ENCODE measurements around the gene MTRF1L. TPM values are rescaled to one million over a fixed set of nuclear protein-coding genes. Genes with fewer than 3 reads are reported as not detected.
"Not testable (repeated sequence)": the region's sequence is repeated elsewhere in the genome, so short reads cannot be mapped to it uniquely, and the experiment has no call there.

The MTRF1L gene
- polyA plus RNA-seq, 1 donor: 15.7 TPM

DNA sequence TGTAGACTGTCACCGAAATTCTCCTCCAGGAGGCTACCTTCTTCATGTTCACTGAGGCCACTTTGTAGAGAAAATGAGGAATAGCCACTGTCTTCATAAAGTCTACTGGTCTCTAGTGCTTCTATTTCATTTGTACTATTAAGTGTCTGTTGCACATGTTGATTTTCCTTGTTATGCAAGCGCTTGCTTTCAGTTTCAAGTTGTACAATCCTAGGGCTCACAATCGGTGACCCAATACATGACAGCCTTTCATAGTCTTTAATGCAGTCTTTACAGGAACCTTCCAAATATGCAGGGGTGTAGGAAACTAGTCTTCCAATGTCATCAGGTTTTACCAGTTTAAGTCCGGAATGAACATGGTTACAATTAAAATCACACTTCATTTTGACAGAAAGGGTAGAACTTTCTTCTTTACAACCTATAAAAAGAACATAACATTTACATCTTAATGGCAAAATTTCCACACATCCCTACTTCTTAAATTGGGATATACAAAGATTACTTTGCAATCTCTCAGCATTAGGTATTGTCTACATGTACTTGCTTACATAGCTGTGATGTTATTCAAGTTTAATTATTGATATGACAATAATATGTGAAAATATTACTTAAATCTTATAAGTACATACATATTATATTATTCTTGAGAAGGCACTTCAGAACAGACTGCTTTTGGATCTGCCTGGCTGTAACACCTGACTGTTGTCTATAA is 27.1 kb downstream of the MTRF1L start:
- 100% methylated on average over 2 of the region's 4 CpGs for WGBS (ENCODE audit: insufficient coverage, low lambda C conversion rate)
- H3K36me3 ChIP-seq (ENCODE audit: control insufficient read depth, insufficient read depth, low read length): peaks cover 23% of the 10 kb centered on the region
- no peak overlapping the region for H3K4me3 ChIP-seq (ENCODE audit: low read length)
- no peaks in the 10 kb centered on the region for H3K27me3 ChIP-seq (ENCODE audit: control insufficient read depth, insufficient read depth, low read length)
- H3K9me3 ChIP-seq (ENCODE audit: control insufficient read depth, low read depth, low read length): no peaks in the 10 kb centered on the region
- H3K4me1 ChIP-seq (ENCODE audit: control insufficient read depth, insufficient read depth, low read length): no peaks in the 10 kb centered on the region
- DNase-seq: peak in 1 of 2 donors; percentile 33
- no peak overlapping the region for H3K27ac ChIP-seq (ENCODE audit: low read length)

DNA sequence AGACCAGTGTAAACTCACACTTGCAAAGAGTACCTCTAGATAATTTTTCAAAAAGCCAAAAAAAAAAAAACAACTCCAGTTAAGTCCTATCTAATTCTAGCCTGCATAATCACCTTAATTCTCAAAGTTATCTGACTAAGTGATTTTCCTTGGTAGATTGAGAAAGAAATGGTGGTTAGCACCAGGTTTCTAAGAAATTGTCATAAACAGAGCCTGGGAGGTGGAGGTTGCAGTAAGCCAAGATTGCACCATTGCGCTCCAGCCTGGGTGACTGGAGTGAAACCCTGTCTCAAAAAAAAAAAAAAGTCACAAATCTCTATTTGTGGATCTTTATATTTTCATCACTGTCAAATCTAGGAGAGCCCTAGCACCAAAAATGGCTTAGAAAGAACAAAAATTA is 28.6 kb downstream of the MTRF1L start:
- H3K4me3 ChIP-seq (ENCODE audit: low read length): no peak overlapping the region
- H3K36me3 ChIP-seq (ENCODE audit: control insufficient read depth, insufficient read depth, low read length): peaks cover 30% of the 10 kb centered on the region
- no peaks in the 10 kb centered on the region for H3K27me3 ChIP-seq (ENCODE audit: control insufficient read depth, insufficient read depth, low read length)
- no peaks in the 10 kb centered on the region for H3K9me3 ChIP-seq (ENCODE audit: control insufficient read depth, low read depth, low read length)
- DNase-seq: no peak
- H3K27ac ChIP-seq (ENCODE audit: low read length): no peak overlapping the region
- WGBS (ENCODE audit: insufficient coverage, low lambda C conversion rate): no CpG with 5 or more reads among the region's 1 CpG
- no peaks in the 10 kb centered on the region for H3K4me1 ChIP-seq (ENCODE audit: control insufficient read depth, insufficient read depth, low read length)

DNA sequence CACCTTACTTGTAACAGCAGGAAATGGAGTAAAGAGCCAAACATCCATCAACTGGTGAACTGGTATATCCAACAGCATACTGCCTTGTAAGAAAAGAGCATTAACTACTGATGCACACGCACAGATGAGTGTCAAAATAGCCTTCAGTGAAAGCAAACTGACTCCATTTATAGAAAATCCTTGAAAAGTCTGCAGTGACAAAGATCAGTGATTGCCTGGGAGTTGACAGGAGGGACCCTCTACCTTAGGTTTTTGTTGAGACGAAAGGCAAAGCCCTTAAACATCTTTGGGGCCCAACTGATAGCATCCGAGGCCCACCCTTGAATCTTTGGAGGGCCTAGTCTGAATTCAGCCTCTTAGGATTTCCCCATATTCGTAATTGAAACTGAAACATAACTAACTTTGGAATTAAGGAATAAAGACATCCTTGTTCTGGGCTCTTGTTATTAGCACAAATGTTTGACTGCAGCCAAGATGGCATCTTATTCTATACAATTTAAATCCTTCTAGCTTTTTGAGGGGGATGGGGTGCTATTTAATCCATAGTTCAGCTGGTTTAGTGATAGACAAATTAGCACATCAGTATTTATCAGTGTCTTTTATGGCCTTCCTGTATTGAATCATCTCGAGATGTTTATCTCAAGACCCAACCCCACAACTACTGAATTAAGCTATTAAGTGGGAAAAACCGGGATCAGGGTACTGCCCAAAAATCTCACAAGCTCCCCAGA is 32.7 kb downstream of the MTRF1L start:
- Histone ChIP-seq H3K36me3 (ENCODE audit: control insufficient read depth, insufficient read depth, low read length) (peaks cover 30% of the 10 kb centered on the region), H3K9me3 (ENCODE audit: control insufficient read depth, low read depth, low read length) (peaks cover 3% of the 10 kb centered on the region), H3K27ac (ENCODE audit: low read length) (no peak overlapping the region), H3K4me3 (ENCODE audit: low read length) (no peak overlapping the region), H3K4me1 (ENCODE audit: control insufficient read depth, insufficient read depth, low read length) (no peaks in the 10 kb centered on the region), H3K27me3 (ENCODE audit: control insufficient read depth, insufficient read depth, low read length) (no peaks in the 10 kb centered on the region)
- no peak for DNase-seq
- WGBS (ENCODE audit: insufficient coverage, low lambda C conversion rate): no CpG with 5 or more reads among the region's 6 CpGs

DNA sequence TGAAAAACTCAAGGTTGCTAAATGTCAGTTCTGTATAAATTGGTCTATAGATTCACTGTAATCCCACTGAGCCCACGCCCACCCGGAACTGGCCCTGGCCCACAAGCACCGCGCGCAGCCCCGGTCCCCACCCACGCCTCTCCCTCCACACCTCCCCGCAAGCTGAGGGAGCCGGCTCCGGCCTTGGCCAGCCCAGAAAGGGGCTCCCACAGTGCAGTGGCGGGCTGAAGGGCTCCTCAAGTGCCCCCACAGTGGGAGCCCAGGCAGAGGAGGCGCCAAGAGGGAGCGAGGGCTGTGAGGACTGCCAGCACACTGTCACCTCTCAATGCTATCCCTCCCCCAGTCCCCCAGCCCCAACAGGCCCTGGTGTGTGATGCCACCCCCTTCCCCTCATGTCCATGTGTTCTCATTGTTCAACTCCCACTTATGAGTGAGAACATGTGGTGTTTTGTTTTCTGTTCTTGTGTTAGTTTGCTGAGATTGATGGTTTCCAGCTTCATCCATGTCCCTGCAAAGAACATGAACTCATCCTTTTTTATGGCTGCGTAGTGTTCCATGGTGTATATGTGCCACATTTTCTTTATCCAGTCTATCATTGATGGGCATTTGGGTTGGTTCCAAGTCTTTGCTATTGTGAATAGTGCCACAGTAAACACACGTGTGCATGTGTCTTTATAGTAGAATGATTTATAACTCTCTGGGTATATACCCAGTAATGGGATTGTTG is 36.2 kb downstream of the MTRF1L start:
- H3K27me3 ChIP-seq (ENCODE audit: control insufficient read depth, insufficient read depth, low read length); H3K4me1 ChIP-seq (ENCODE audit: control insufficient read depth, insufficient read depth, low read length); H3K4me3 ChIP-seq (ENCODE audit: low read length); DNase-seq; H3K27ac ChIP-seq (ENCODE audit: low read length); H3K9me3 ChIP-seq (ENCODE audit: control insufficient read depth, low read depth, low read length): not testable (repeated sequence)
- peaks cover 12% of the 10 kb centered on the region for H3K36me3 ChIP-seq (ENCODE audit: control insufficient read depth, insufficient read depth, low read length)
- WGBS (ENCODE audit: insufficient coverage, low lambda C conversion rate): no CpG with 5 or more reads among the region's 15 CpGs

DNA sequence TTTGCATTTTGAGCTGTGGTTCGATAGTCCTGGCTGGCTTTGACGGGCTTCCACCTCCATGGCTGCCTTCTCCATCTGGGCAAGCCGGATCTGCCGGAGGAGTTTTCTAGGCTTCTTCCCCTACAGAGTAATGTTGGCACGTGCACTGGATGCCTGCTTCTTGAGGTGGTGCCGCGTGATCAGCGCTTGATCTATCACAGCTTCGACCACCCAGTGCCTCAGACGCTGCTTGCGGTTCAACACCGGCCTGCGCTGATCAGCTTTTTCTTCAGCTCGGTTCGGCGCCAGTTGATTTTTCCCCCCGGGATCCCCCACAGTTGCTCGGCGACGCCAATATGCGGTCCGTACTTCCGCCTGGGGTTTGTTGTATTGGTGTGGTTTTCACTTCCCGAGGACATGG is 43.2 kb downstream of the MTRF1L start:
- no peaks in the 10 kb centered on the region for H3K9me3 ChIP-seq (ENCODE audit: control insufficient read depth, low read depth, low read length)
- DNase-seq: no peak
- no peaks in the 10 kb centered on the region for H3K27me3 ChIP-seq (ENCODE audit: control insufficient read depth, insufficient read depth, low read length)
- no CpG with 5 or more reads among the region's 24 CpGs for WGBS (ENCODE audit: insufficient coverage, low lambda C conversion rate)
- no peaks in the 10 kb centered on the region for H3K4me1 ChIP-seq (ENCODE audit: control insufficient read depth, insufficient read depth, low read length)
- H3K36me3 ChIP-seq (ENCODE audit: control insufficient read depth, insufficient read depth, low read length): no peaks in the 10 kb centered on the region
- H3K4me3 ChIP-seq (ENCODE audit: low read length): no peak overlapping the region
- no peak overlapping the region for H3K27ac ChIP-seq (ENCODE audit: low read length)

DNA sequence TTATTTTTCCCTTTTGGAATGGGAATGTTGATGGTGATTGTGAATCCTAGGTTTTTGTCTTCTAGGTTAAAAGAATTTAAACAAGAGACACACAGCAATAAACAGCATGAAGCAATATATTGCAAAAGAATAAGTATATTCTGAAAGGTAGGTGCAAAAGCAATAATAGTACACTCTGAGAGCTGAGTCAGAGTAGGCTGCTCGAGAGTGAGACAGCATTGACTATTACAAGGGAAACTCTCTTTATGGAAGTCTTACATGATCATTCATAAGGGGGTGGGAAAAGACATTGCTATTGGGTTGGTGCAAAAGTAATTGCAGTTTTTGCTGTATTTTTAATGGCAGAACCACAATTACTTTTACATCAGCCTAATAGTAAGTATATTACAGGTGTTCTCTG is 44.7 kb downstream of the MTRF1L start:
- DNase-seq: no peak
- WGBS (ENCODE audit: insufficient coverage, low lambda C conversion rate): no CpG with 5 or more reads among the region's 1 CpG

DNA sequence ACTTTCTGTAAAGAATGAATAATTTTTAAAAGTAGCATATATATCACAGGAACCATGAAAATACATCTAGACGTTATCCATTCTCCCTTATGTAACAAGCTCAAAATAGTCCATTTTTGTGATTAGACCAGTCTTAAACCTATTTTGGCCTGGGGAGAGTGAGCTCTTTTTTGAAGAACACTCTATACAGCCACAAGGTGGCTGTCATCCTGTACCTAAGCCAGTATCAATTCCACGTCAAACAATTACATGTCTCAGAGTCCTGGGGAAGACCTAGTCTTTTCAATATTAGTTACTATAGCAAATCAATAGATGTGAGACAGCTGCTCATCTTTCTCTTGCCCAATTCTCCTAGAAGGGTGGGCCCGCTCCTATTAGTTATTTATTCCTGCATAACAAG is 48.1 kb downstream of the MTRF1L start:
- WGBS (ENCODE audit: insufficient coverage, low lambda C conversion rate): no CpG with 5 or more reads among the region's 3 CpGs
- Histone ChIP-seq H3K4me3 (ENCODE audit: low read length) (no peak overlapping the region), H3K27ac (ENCODE audit: low read length) (no peak overlapping the region), H3K27me3 (ENCODE audit: control insufficient read depth, insufficient read depth, low read length) (no peaks in the 10 kb centered on the region), H3K36me3 (ENCODE audit: control insufficient read depth, insufficient read depth, low read length) (no peaks in the 10 kb centered on the region), H3K9me3 (ENCODE audit: control insufficient read depth, low read depth, low read length) (no peaks in the 10 kb centered on the region), H3K4me1 (ENCODE audit: control insufficient read depth, insufficient read depth, low read length) (no peaks in the 10 kb centered on the region)
- no peak for DNase-seq

More for the DNA sequence above, 44.7 kb downstream of the MTRF1L start:
- Histone ChIP-seq H3K27me3 (ENCODE audit: control insufficient read depth, insufficient read depth, low read length) (no peaks in the 10 kb centered on the region), H3K9me3 (ENCODE audit: control insufficient read depth, low read depth, low read length) (no peaks in the 10 kb centered on the region), H3K4me3 (ENCODE audit: low read length) (no peak overlapping the region), H3K36me3 (ENCODE audit: control insufficient read depth, insufficient read depth, low read length) (no peaks in the 10 kb centered on the region), H3K27ac (ENCODE audit: low read length) (no peak overlapping the region), H3K4me1 (ENCODE audit: control insufficient read depth, insufficient read depth, low read length) (no peaks in the 10 kb centered on the region)

DNA sequence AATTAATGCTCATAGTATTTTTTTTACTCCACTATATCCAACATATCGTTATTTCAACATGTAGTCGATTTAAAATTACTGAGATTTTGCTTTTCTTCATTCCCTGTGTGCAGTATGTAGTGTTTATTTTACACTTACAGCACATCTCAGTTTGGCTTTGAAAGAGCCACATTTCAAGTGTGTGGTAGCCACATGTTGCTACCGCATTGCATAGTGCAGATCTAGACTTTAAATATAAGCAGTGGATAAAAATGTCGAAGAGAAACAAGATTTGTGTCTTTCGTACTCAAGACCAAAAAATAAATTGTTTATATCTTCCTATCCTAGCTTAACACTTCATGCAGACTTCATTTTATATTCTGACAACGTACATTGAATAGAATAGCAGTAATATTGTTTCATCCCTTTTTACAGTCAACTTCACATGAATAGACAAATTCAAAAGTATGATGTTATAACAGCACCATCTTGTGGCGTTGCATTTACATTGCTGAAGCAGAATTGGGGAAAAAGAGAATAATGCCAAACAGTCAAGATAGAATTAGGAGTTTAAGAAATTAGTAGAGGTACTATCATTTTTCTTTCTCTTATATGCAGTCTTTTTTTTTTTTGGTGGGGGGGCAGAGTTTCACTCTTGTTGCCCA is 49.5 kb downstream of the MTRF1L start:
- WGBS (ENCODE audit: insufficient coverage, low lambda C conversion rate): 62% methylated on average over 5 of the region's 7 CpGs
- Histone ChIP-seq H3K27me3 (ENCODE audit: control insufficient read depth, insufficient read depth, low read length) (no peaks in the 10 kb centered on the region), H3K27ac (ENCODE audit: low read length) (no peak overlapping the region), H3K9me3 (ENCODE audit: control insufficient read depth, low read depth, low read length) (no peaks in the 10 kb centered on the region), H3K4me3 (ENCODE audit: low read length) (no peak overlapping the region), H3K4me1 (ENCODE audit: control insufficient read depth, insufficient read depth, low read length) (no peaks in the 10 kb centered on the region), H3K36me3 (ENCODE audit: control insufficient read depth, insufficient read depth, low read length) (no peaks in the 10 kb centered on the region)
- DNase-seq: peak in 1 of 2 donors; percentile 6

DNA sequence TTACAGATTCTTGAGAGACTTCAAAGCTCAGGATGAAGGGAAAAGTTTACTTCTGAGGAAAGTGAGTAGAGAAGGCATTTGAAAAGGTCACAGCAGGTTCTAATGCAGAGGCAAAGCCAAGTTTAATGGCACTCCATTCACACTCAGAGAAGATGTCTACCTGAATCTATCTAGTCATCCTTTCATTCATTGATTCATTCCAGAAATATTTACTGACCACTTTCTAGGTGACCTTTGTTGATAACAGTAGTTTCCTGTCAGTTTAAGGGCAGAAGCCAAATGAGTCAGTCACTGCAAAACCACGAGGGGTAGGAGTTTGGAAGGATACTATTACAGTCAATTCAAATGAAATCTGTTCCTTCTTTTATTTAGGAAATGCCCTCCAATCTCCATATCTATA is 50.5 kb downstream of the MTRF1L start:
- Histone ChIP-seq H3K36me3 (ENCODE audit: control insufficient read depth, insufficient read depth, low read length) (no peaks in the 10 kb centered on the region), H3K9me3 (ENCODE audit: control insufficient read depth, low read depth, low read length) (no peaks in the 10 kb centered on the region), H3K4me1 (ENCODE audit: control insufficient read depth, insufficient read depth, low read length) (no peaks in the 10 kb centered on the region), H3K27ac (ENCODE audit: low read length) (no peak overlapping the region), H3K27me3 (ENCODE audit: control insufficient read depth, insufficient read depth, low read length) (no peaks in the 10 kb centered on the region), H3K4me3 (ENCODE audit: low read length) (no peak overlapping the region)
- DNase-seq: no peak
- no CpG with 5 or more reads among the region's 1 CpG for WGBS (ENCODE audit: insufficient coverage, low lambda C conversion rate)

DNA sequence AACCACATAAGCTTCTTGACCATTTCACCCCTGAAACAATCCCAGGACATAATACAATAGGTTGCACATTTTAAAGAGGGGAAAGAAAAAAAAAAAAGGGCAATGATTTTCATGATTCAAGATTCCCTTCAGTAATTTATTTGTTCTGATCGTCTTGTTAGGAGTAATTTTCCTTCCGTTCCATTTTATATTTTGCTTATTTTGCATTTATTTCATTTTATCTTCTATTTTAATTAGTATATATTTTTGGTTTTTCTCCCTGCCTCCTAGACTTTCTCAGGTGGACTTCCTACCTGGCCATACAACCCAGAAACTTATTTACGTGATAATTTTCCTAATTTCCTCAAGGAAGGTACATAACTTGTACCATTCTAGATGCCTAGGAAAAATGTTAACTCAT is 52.3 kb downstream of the MTRF1L start:
- Histone ChIP-seq H3K4me1 (ENCODE audit: control insufficient read depth, insufficient read depth, low read length) (no peaks in the 10 kb centered on the region), H3K9me3 (ENCODE audit: control insufficient read depth, low read depth, low read length) (no peaks in the 10 kb centered on the region), H3K27me3 (ENCODE audit: control insufficient read depth, insufficient read depth, low read length) (no peaks in the 10 kb centered on the region), H3K36me3 (ENCODE audit: control insufficient read depth, insufficient read depth, low read length) (no peaks in the 10 kb centered on the region), H3K4me3 (ENCODE audit: low read length) (no peak overlapping the region), H3K27ac (ENCODE audit: low read length) (no peak overlapping the region)
- 94% methylated on average over 3 of the region's 3 CpGs for WGBS (ENCODE audit: insufficient coverage, low lambda C conversion rate)
- DNase-seq: no peak
